Measurements from ENCODE around the gene AASDH. TPM values are rescaled to one million over a fixed set of nuclear protein-coding genes. Genes with fewer than 3 reads are reported as not detected.

AASDH gene
- polyA plus RNA-seq, 1 of the 3 experiments (the other 2 are of a cell fraction), result 4.4 TPM

DNA sequence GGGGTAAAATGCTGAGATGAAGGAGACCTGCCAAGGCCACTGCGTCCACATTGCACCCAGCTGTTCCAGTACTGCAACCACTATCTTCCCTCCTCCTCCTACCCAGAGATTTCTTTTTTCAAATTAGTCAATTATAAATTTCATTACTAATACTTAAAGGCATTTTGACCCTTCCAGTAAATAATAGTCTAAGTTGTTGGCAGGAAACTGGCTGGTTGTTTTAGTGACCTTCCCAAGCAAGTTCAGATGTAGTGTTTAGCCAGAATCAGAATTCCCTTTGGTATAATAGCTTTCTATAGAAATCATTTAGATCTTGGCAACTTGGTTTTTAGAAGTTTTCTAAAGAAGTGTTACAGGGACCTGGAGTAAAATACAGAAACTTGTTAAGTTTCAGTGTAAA lies 66.0 kb downstream of the AASDH start (continued):
- TF ChIP-seq, protein P1, sequence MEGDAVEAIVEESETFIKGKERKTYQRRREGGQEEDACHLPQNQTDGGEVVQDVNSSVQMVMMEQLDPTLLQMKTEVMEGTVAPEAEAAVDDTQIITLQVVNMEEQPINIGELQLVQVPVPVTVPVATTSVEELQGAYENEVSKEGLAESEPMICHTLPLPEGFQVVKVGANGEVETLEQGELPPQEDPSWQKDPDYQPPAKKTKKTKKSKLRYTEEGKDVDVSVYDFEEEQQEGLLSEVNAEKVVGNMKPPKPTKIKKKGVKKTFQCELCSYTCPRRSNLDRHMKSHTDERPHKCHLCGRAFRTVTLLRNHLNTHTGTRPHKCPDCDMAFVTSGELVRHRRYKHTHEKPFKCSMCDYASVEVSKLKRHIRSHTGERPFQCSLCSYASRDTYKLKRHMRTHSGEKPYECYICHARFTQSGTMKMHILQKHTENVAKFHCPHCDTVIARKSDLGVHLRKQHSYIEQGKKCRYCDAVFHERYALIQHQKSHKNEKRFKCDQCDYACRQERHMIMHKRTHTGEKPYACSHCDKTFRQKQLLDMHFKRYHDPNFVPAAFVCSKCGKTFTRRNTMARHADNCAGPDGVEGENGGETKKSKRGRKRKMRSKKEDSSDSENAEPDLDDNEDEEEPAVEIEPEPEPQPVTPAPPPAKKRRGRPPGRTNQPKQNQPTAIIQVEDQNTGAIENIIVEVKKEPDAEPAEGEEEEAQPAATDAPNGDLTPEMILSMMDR (IDR thresholded peaks at IDR 0.05), result no peak
- TF ChIP-seq FOXM1 (IDR thresholded peaks at IDR 0.05; ENCODE audit: low read depth), result no peak

DNA sequence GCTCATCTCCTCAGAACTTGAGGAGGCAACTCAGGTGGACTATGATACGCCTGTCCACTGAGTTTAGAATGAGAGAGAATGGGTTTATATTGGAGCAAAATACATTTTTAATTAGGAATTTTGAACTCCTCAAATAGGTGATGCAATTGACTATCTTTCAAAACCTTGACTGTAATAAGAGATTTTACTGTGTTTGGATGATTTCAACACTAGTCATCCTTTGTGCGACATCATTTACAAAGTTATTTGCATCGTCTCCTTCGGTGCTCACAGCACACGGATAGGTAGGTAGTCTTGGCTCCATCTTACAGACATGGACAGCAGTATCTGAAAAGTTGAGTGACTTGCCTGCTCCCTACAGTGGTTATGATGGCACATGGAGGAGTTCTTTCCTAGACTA lies 67.0 kb downstream of the AASDH start:
- TF ChIP-seq, protein P2, sequence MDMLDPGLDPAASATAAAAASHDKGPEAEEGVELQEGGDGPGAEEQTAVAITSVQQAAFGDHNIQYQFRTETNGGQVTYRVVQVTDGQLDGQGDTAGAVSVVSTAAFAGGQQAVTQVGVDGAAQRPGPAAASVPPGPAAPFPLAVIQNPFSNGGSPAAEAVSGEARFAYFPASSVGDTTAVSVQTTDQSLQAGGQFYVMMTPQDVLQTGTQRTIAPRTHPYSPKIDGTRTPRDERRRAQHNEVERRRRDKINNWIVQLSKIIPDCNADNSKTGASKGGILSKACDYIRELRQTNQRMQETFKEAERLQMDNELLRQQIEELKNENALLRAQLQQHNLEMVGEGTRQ (IDR thresholded peaks at IDR 0.05; ENCODE audit: borderline replicate concordance, low read depth, low read length), result no peak
- TF ChIP-seq JUND (IDR thresholded peaks at IDR 0.05) (no peak), RFX5 (IDR thresholded peaks at IDR 0.05; ENCODE audit: low read length) (no peak), NRF1 (IDR thresholded peaks at IDR 0.05; ENCODE audit: low read depth, low read length) (no peak), RCOR1 (IDR thresholded peaks at IDR 0.05; ENCODE audit: low read length) (no peak)
- POLR2A ChIA-PET, result no interaction called here
- H3K9me3 ChIP-seq, result no peaks in the 10 kb centered on the region
- H3K4me2 ChIP-seq, result no peak overlapping the region
- no peaks in the 10 kb centered on the region; a peak in 1 of 4 replicates for H3K4me1 ChIP-seq (ENCODE audit: control insufficient read depth in 1 of 2, insufficient read depth in 2 of 2, low read depth in 1 of 2, low read length in 1 of 2)
- no peak overlapping the region for H3K9ac ChIP-seq
- H3K27me3 ChIP-seq (ENCODE audit: insufficient read depth), result no peaks in the 10 kb centered on the region
- no peaks in the 10 kb centered on the region for H3F3A ChIP-seq (replicated peaks; ENCODE audit: insufficient read depth)
- H4K20me1 ChIP-seq (ENCODE audit: insufficient read depth), result no peaks in the 10 kb centered on the region
- no peak overlapping the region for H2AFZ ChIP-seq (ENCODE audit: low read depth)
- no peak overlapping the region for H3K4me3 ChIP-seq (ENCODE audit: low read depth in 2 of 2, low read length in 1 of 2)
- CTCF ChIA-PET, result no interaction called here
- H3K27ac ChIP-seq (ENCODE audit: low read depth in 2 of 2, low read length in 1 of 2), result no peak overlapping the region
- 93% methylated on average over 5 of the region's 5 CpGs for WGBS (ENCODE audit: low lambda C conversion rate)
- no peaks in the 10 kb centered on the region for H3K79me2 ChIP-seq (ENCODE audit: insufficient read depth)
- H3K9me2 ChIP-seq, result no peaks in the 10 kb centered on the region
- no peak for DNase-seq
- H3K36me3 ChIP-seq (replicated peaks in 1 of 2; ENCODE audit: control insufficient read depth in 1 of 2, insufficient read depth in 2 of 2, low read length in 1 of 2), result peaks cover 0 to 12% of the 10 kb centered on the region in 2 experiments

DNA sequence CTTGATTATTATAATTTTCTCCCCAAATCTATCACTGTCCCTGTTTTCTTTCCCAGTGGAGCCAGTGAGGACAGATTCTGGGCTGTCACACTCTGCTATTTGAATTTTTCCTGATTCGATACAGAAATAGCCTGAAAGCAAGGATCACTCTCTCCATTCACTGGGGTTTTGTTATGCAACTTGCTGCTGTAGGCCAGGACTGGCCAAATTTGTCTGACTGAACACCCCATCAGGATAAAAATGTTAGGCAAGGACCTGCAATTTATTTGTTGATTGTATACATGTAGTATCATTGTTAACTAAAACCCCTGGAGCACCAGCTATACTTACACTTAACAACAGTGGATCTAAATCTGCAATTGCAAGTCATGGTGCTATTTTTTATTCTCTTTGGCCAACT lies 68.7 kb downstream of the AASDH start:
- H3K4me3 ChIP-seq (ENCODE audit: low read depth in 2 of 2, low read length in 1 of 2), result no peak overlapping the region
- no peaks in the 10 kb centered on the region; a peak in 1 of 4 replicates for H3K4me1 ChIP-seq (ENCODE audit: control insufficient read depth in 1 of 2, insufficient read depth in 2 of 2, low read depth in 1 of 2, low read length in 1 of 2)
- H3F3A ChIP-seq (replicated peaks; ENCODE audit: insufficient read depth), result no peaks in the 10 kb centered on the region
- DNase-seq, result no peak
- ChIA-PET POLR2A (interaction anchor here (1.6 kb wide), 1 partner anchor 370 kb away, joined by 3 read pairs; the partner anchor contains the start of gene CEP135), CTCF (interaction anchor here (1.6 kb wide), 1 partner anchor 370 kb away, joined by 5 read pairs; the partner anchor contains the start of gene CEP135)
- peaks cover 0 to 6% of the 10 kb centered on the region in 2 experiments for H3K36me3 ChIP-seq (replicated peaks in 1 of 2; ENCODE audit: control insufficient read depth in 1 of 2, insufficient read depth in 2 of 2, low read length in 1 of 2)
- H2AFZ ChIP-seq (ENCODE audit: low read depth), result no peak overlapping the region
- no peak overlapping the region for H3K4me2 ChIP-seq
- no peaks in the 10 kb centered on the region for H3K79me2 ChIP-seq (ENCODE audit: insufficient read depth)
- H4K20me1 ChIP-seq (ENCODE audit: insufficient read depth), result no peaks in the 10 kb centered on the region
- no peaks in the 10 kb centered on the region for H3K9me2 ChIP-seq
- 73% methylated on average over 1 of the region's 1 CpG for WGBS (ENCODE audit: low lambda C conversion rate)
- TF ChIP-seq RFX5 (IDR thresholded peaks at IDR 0.05; ENCODE audit: low read length), result no peak
- no peak overlapping the region for H3K9ac ChIP-seq
- no peak overlapping the region for H3K27ac ChIP-seq (ENCODE audit: low read depth in 2 of 2, low read length in 1 of 2)
- H3K9me3 ChIP-seq, result no peaks in the 10 kb centered on the region
- no peaks in the 10 kb centered on the region for H3K27me3 ChIP-seq (ENCODE audit: insufficient read depth)
